Measurements from ENCODE around the gene TGDS. TPM values are rescaled to one million over a fixed set of nuclear protein-coding genes. Genes with fewer than 3 reads are reported as not detected.
A peak's percentile ranks its signal among the peaks of the same experiment; 100 is the strongest.

Gene TGDS
- total and polyA plus RNA-seq, 2 of the 8 experiments (the other 6 are each of a cell fraction or from before 2014, with no cell fraction given) = 11.6 to 11.8 TPM

DNA sequence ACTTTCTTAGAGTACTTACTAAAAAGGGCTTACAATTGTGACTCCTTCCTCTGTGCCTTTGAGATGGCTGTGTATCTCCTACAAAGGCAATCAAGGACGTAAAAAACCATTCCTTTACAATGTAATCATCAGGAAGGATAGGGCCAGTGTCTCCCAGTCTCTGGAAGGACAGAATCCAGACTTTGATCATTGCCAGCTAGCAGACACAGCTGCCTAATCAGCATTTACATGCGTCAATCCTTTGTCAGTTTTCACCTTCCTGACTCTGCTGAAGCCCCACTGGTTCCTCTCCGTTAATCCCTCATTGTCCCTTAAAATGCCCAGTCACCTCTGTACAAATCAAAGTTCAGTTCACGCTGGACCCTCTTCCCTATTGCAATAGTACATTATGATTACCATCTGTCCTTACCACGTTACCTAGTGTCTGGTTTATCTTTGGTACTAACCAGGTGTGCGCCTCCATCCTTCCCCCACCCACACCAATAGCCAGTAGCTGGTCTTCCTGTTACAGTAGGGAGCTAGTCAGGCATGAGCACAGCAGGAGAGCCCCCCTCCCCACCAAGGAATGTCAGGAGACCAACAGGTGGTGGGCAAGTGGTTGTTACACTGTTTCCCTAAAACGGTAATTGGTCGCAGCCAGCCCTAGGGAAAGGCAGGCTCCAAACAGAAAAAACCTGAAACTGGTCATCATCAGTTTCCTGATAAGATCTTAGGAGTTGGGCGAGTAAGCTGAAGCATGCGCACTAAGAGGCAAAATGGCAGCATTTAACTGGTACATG is 49.7 kb downstream of the TGDS start:
- Histone ChIP-seq H3K27me3 (replicated peaks in 1 of 4; ENCODE audit: control insufficient read depth in 3 of 4, extremely low read depth in 1 of 4, insufficient read depth in 3 of 4, low read length in 3 of 4) (no peaks in the 10 kb centered on the region; a peak in 2 of 7 replicates), H3K18ac (ENCODE audit: extremely low read depth, low read length) (peak overlapping the region; percentile 76), H3K79me2 (ENCODE audit: control insufficient read depth in 1 of 2, insufficient read depth in 2 of 2, low read length in 2 of 2) (no peaks in the 10 kb centered on the region), H4K5ac (ENCODE audit: insufficient read length, low read depth, low read length) (no peak overlapping the region), H2BK120ac (replicated peaks; ENCODE audit: low read depth, low read length) (peak overlapping the region; percentile 62), H3K9ac (replicated peaks in 1 of 4; ENCODE audit: extremely low read depth in 1 of 4, low read depth in 3 of 4, low read length in 3 of 4) (no peak overlapping the region), H3K4me3 (ENCODE audit: extremely low read depth in 1 of 4, insufficient read depth in 2 of 4, low read depth in 3 of 4, low read length in 4 of 4) (no peak overlapping the region), H3K79me1 (ENCODE audit: low read depth, low read length) (no peaks in the 10 kb centered on the region), H3K14ac (ENCODE audit: insufficient read length) (no peak overlapping the region), H3K56ac (replicated peaks; ENCODE audit: insufficient read length, low read depth, low read length) (no peak overlapping the region), H4K8ac (ENCODE audit: extremely low read depth, insufficient read depth, low read length) (no peak overlapping the region), H2AK5ac (ENCODE audit: low read depth, low read length) (no peak overlapping the region), H3K4me2 (ENCODE audit: insufficient read depth in 1 of 2, low read depth in 2 of 2, low read length in 2 of 2) (peak overlapping the region; percentile 44 to 61), H2BK15ac (ENCODE audit: low read length) (peak overlapping the region; percentile 19; the same call in 1 of the 2 replicates), H3K23me2 (ENCODE audit: low read depth, low read length) (peaks cover 10% of the 10 kb centered on the region), H4K91ac (replicated peaks; ENCODE audit: insufficient read length, low read length) (peak overlapping the region; percentile 78), H3K27ac (ENCODE audit: low read depth, low read length) (no peak overlapping the region), H3K23ac (ENCODE audit: insufficient read length) (no peak overlapping the region), H3K4me1 (replicated peaks in 1 of 4; ENCODE audit: control insufficient read depth in 3 of 4, insufficient read depth in 4 of 4, low read length in 3 of 4) (peaks cover 3 to 16% (median 14%) of the 10 kb centered on the region in 4 experiments; a peak in 4 of 7 replicates), H4K20me1 (replicated peaks in 1 of 2; ENCODE audit: control insufficient read depth in 1 of 2, insufficient read depth in 2 of 2, low read length in 2 of 2) (no peaks in the 10 kb centered on the region), H3K4ac (replicated peaks; ENCODE audit: insufficient read length, low read depth, low read length) (no peak overlapping the region), H2BK20ac (ENCODE audit: low read length) (peak overlapping the region; percentile 40; the same call in 1 of the 2 replicates), H2AFZ (ENCODE audit: low read length) (peak overlapping the region; percentile 12; the same call in 1 of the 2 replicates), H3K36me3 (ENCODE audit: control insufficient read depth in 2 of 4, insufficient read depth in 4 of 4, low read length in 3 of 4) (no peaks in the 10 kb centered on the region), H2BK12ac (ENCODE audit: low read depth, low read length) (peak overlapping the region; percentile 91; the same call in 1 of the 2 replicates), H3K9me3 (ENCODE audit: insufficient read depth in 2 of 2, low read depth in 1 of 2, low read length in 1 of 2) (0 out of 4 replicates have a peak, but pooled peaks cover 0 to 3% of the 10 kb centered on the region in 2 experiments), H2BK5ac (ENCODE audit: low read depth, low read length) (peak overlapping the region; percentile 39; the same call in 1 of the 2 replicates)
- ChIA-PET CTCF (ENCODE audit: partially characterized antibody) (interaction anchor here (0.5 to 1.8 kb wide), 6 partner anchors 8 to 566 kb away, joined by 3 to 7 read pairs (median 4); no protein-coding TSS in a partner anchor), POLR2A (ENCODE audit: partially characterized antibody) (interaction anchor here (2.8 kb wide), 1 partner anchor 11 kb away, joined by 6 read pairs; no protein-coding TSS in a partner anchor)
- WGBS, 2 experiments (ENCODE audit: extremely low coverage in 1 of 2, insufficient coverage in 1 of 2, insufficient read length in 1 of 2, insufficient replicate concordance in 2 of 2, low coverage in 1 of 2, low lambda C conversion rate in 2 of 2, missing lambda C conversion rate in 1 of 2) = 66% methylated on average over 10 of the region's 10 CpGs; no CpG with 5 or more reads in 1 of the 2 experiments
- no peak for FAIRE-seq
- DNase-seq (ENCODE audit: low read depth in 1 of 2, low spot score in 2 of 2) = peak; percentile 25 to 57
- no peak for TF ChIP-seq EP300 (IDR thresholded peaks at IDR 0.05; ENCODE audit: borderline replicate concordance in 1 of 2, low read depth in 2 of 2, low read length in 2 of 2)
- TF ChIP-seq POLR2AphosphoS5 (IDR thresholded peaks at IDR 0.05; ENCODE audit: low read depth, low read length) = no peak
- TF ChIP-seq, protein P1, sequence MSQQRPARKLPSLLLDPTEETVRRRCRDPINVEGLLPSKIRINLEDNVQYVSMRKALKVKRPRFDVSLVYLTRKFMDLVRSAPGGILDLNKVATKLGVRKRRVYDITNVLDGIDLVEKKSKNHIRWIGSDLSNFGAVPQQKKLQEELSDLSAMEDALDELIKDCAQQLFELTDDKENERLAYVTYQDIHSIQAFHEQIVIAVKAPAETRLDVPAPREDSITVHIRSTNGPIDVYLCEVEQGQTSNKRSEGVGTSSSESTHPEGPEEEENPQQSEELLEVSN (IDR thresholded peaks at IDR 0.05) = 0 out of 2 replicates have a peak, but pooled peaks have one; percentile 20
- 0 out of 2 replicates have a peak, but pooled peaks have one; percentile 39 for TF ChIP-seq TCF12 (IDR thresholded peaks at IDR 0.05; ENCODE audit: low read depth, low read length)
- TF ChIP-seq HDAC2 (IDR thresholded peaks at IDR 0.05; ENCODE audit: borderline replicate concordance in 1 of 2, low read depth in 2 of 2, low read length in 2 of 2) = no peak
- peak; percentile 77 for TF ChIP-seq TEAD4 (IDR thresholded peaks at IDR 0.05; ENCODE audit: low read depth, low read length)
- TF ChIP-seq ASH2L (IDR thresholded peaks at IDR 0.05; ENCODE audit: low read length) = peak; percentile 60
- TF ChIP-seq YY1 (IDR thresholded peaks at IDR 0.05; ENCODE audit: low read depth, low read length) = no peak
- no peak for TF ChIP-seq SUZ12 (IDR thresholded peaks at IDR 0.05; ENCODE audit: low read length)
- no peak for TF ChIP-seq KDM1A (IDR thresholded peaks at IDR 0.05; ENCODE audit: borderline replicate concordance, low read length)

Measured in H1 (cell line).